LNCAP (cell line): Measurements from ENCODE around the gene ZNF79.

Experiments
- TF ChIP-seq, protein P1 (sequence below): fragments of 450-650 bp; IDR thresholded peaks from 2 replicates; pipeline ENCODE4 v1.5.1; 2017; ENCODE audit warnings: mild to moderate bottlenecking

Gene ZNF79

DNA sequence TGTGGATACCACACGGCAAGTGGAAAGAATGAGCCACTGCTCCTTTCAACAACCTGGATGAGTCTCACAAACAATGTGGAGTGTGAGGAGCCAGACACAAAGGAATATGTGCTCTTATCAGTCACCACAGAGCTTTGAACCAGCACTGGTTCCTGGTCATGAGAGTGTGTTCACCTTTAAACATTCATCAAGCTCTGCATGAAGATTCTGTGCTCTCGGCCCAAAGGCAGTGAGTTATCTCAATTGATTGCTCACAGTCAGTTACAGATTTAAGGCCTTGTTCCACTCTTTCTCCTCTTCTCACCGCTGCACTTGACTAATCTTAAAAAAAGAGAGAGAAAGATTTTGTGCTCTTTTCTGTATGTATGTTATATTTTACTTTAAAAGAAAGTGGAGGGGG, 46.5 kb downstream of the ZNF79 start:
- TF ChIP-seq, protein P1, sequence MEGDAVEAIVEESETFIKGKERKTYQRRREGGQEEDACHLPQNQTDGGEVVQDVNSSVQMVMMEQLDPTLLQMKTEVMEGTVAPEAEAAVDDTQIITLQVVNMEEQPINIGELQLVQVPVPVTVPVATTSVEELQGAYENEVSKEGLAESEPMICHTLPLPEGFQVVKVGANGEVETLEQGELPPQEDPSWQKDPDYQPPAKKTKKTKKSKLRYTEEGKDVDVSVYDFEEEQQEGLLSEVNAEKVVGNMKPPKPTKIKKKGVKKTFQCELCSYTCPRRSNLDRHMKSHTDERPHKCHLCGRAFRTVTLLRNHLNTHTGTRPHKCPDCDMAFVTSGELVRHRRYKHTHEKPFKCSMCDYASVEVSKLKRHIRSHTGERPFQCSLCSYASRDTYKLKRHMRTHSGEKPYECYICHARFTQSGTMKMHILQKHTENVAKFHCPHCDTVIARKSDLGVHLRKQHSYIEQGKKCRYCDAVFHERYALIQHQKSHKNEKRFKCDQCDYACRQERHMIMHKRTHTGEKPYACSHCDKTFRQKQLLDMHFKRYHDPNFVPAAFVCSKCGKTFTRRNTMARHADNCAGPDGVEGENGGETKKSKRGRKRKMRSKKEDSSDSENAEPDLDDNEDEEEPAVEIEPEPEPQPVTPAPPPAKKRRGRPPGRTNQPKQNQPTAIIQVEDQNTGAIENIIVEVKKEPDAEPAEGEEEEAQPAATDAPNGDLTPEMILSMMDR = no peak

DNA sequence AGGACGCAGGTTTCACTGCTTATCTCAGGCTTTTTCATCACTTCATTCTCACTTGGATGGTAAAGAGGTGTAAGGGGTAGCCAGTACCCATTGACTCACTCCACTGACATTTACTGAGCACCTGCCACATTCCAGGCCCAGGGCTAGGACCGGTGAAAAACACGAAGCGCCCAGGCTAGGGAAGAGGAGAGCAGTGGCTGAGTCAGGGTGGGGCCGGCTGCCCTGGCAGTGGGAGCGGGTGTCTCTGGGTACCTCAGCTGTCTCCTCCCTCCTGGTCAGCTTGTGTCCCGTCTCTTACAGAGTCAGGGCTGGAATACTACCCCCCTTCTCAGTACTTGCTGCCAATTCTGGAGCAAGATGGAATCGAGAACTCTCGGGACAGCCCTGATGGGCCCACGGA, 49.3 kb downstream of the ZNF79 start:
- TF ChIP-seq, protein P1 = no peak

DNA sequence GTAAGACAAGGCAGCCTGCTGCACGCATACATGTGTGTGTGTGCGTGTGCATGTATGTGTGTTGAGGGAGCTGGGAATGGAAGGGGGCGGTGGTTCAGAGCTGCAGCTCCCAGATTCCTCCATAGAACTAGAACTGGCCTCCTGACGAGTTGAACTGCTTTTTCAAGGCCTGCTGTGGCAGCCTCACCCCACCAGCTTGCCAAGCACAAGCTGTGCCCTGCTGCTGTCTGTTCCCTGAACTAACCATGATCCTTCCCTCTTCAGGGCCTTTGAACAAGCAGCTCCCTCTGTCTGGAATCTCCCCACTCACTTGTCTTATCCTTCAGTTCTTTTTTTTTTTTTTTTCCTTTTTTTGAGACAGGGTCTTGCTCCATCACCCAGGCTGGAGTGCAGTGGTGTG, 49.8 kb downstream of the ZNF79 start:
- TF ChIP-seq, protein P1 = no peak

DNA sequence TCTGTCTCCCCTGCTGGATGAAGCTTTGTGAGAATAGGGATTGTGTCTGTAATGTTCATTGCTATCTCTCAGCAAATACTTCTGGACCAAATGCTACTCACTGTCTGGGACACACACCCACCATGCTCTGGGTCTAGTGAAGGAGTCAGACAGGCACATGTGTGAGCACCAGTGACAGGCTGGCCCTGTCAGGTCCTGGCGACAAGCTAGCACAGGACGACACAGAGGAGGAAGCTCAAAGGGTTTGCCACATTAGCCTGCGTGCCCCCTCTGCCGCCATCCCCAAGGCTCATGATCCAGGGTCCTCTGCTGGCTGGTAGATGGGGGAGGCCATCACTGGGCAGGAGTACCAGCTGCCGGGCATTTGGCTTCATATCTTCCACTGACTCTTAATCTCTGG, 50.4 kb downstream of the ZNF79 start:
- TF ChIP-seq, protein P1 = no peak

DNA sequence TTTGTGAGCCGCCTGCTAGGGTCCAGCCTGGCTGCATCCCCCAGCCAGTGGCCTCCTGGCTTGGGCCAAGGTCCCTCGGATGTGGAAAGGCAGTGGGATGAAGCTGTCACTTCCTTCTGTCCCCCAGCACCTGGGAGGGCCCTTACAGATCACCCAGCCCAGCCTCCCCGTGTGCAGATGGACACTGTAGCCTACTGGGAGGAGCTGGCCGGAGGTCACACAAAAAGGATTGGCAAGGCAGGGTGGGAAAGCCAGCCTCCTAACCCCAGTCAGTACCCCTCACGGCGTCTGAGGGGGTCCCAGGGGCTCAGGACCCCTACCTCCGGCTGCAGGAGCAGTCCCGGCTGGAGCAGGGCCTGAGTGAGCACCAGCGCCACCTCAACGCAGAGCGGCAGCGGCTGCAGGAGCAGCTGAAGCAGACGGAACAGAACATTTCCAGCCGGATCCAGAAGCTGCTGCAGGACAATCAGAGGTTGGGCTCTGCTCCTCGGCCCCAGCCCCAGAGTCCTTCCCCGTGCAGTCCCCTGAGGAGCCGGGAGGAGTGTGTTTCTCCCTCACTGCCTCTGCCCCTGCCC, 55.4 kb downstream of the ZNF79 start:
- TF ChIP-seq, protein P1 = no peak

DNA sequence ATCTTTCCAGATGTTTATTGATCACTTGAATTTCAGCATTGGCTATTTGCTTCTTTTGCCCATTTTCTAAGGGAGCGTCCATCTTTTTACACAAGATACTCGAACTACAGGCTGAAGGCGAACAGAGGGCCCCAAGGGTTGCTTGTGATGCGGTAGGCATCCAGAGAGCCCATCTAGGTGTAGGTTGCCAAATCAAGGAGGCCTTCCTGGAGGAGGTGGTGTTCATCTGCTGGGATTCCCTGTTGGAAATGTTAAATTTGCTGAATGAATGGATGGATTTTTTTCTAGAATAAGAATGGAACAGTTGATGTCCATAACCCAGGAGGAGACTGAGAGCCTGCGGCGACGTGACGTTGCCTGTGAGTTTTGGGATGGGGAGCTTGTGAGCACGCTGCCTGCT, 58.5 kb downstream of the ZNF79 start:
- TF ChIP-seq, protein P1 = no peak

DNA sequence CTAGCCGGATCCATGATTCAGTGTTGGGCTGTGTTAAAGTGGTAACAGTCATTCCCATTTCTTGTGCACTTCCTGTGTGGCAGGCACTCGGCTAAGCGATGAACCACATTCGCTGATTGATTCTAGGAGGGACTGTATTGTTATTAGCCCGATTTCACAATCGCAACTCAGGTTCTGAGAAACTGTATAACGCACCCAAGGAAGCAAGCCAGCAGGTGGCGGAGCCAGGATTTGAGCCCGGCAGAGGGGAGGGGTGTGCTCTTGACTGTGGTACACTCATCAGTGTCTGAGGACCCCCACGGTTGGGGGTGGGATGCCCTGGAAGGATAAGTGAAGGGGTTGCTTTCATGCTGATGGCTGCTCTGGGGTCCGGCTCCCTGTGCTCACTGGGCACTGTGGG, 61.8 kb downstream of the ZNF79 start:
- TF ChIP-seq, protein P1 = no peak

DNA sequence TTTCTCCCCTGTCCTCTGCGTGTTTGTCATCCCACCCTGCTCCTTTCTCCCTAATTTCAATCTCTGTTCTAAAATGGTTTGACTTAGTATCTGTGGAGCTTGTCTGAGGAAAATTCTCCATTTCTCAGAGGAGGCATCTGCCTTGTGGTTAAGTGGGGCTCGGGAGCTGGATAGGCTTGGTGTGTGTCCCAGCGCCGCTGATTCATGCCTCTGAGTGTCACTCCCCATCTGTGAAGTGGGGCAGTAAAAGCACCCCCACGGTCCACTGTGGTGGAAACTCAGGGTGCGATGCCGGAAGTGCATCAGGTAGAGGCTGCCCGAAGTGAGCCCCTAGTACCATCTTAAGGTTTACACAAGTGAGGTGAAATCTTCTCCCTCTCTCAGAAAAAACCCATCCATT, 64.8 kb downstream of the ZNF79 start:
- TF ChIP-seq, protein P1 = no peak
